GM19395 (cell line): ENCODE results near the gene TNFAIP6.
"Not testable (repeated sequence)": the region's sequence is repeated elsewhere in the genome, so short reads cannot be mapped to it uniquely, and the experiment has no call there.

Experiments
- ATAC-seq: cut with Tn5 transposase; IDR thresholded peaks from one replicate; pipeline ENCODE4 v1.9.1; 2021; ENCODE audit warnings: mild to moderate bottlenecking, moderate library complexity; ENCODE audit not compliant: unreplicated experiment

TNFAIP6 gene

GRCh38 chr2:151357359-151357758 lies at the start of gene TNFAIP6:
TNFAIP6 (plus strand) TSS chr2:151357592; CDS start chr2:151357667, 75 bp downstream.
- ATAC-seq: no peak

GRCh38 chr2:151310313-151310712 lies 47.1 kb upstream of the TNFAIP6 start:
- not testable (repeated sequence) for ATAC-seq

GRCh38 chr2:151312440-151312839 lies 45.0 kb upstream of the TNFAIP6 start:
- not testable (repeated sequence) for ATAC-seq

GRCh38 chr2:151315381-151315903 lies 42.0 kb upstream of the TNFAIP6 start:
- ATAC-seq: no peak

- ATAC-seq: no peak
Measured at GRCh38 chr2:151325581-151326095, 31.8 kb upstream of the TNFAIP6 start.

GRCh38 chr2:151326554-151326953 lies 30.8 kb upstream of the TNFAIP6 start:
- no peak for ATAC-seq

- ATAC-seq: no peak
Measured at GRCh38 chr2:151329998-151330397, 27.4 kb upstream of the TNFAIP6 start.

- no peak for ATAC-seq
Measured at GRCh38 chr2:151333083-151333482, 24.3 kb upstream of the TNFAIP6 start.

- no peak for ATAC-seq
Measured at GRCh38 chr2:151334082-151334815, 23.1 kb upstream of the TNFAIP6 start.

- ATAC-seq: no peak
Measured at GRCh38 chr2:151336863-151337371, 20.5 kb upstream of the TNFAIP6 start.

GRCh38 chr2:151337643-151338042 lies 19.7 kb upstream of the TNFAIP6 start:
- no peak for ATAC-seq

- no peak for ATAC-seq
Measured at GRCh38 chr2:151338115-151338514, 19.3 kb upstream of the TNFAIP6 start.

GRCh38 chr2:151343073-151343472 lies 14.3 kb upstream of the TNFAIP6 start:
- ATAC-seq: no peak

- not testable (repeated sequence) for ATAC-seq
Measured at GRCh38 chr2:151344191-151344590, 13.2 kb upstream of the TNFAIP6 start.

- ATAC-seq: no peak
Measured at GRCh38 chr2:151344906-151345305, 12.5 kb upstream of the TNFAIP6 start.

- ATAC-seq: no peak
Measured at GRCh38 chr2:151347294-151347693, 10.1 kb upstream of the TNFAIP6 start.

GRCh38 chr2:151347906-151348305 lies 9.5 kb upstream of the TNFAIP6 start:
- no peak for ATAC-seq

- ATAC-seq: no peak
Measured at GRCh38 chr2:151350579-151351195, 6.7 kb upstream of the TNFAIP6 start.

GRCh38 chr2:151353995-151354394 lies 3.4 kb upstream of the TNFAIP6 start:
- ATAC-seq: no peak

GRCh38 chr2:151354807-151355206 lies 2.6 kb upstream of the TNFAIP6 start:
- no peak for ATAC-seq

- ATAC-seq: no peak
Measured at GRCh38 chr2:151358166-151358970, 976 bp downstream of the TNFAIP6 start.
